Activated T-helper 2 cell treated with anti-CD3 and anti-CD28 coated beads, Interferon-gamma antibody, Interleukin-2, Interleukin-4, amounts not matched to agents 10 μg/mL and 5 μg/mL and 100 μg/mL, durations not matched to agents 14 hours and 24 hours and 36 hours (primary cell): ENCODE results near the gene FXYD1. TPM values are rescaled to one million over a fixed set of nuclear protein-coding genes. Genes with fewer than 3 reads are reported as not detected.
A peak's percentile ranks its signal among the peaks of the same experiment; 100 is the strongest.
"Not testable (repeated sequence)": the region's sequence is repeated elsewhere in the genome, so short reads cannot be mapped to it uniquely, and the experiment has no call there.

Source experiments
- DNase-seq: peaks from one replicate; pipeline ENCODE4 v3.0.0; 2021; ENCODE audit warnings: low spot score
- H3K27ac Mint-ChIP-seq: one replicate; pipeline ENCODE4 v1.8.0; 2021; ENCODE audit warnings: mixed read lengths
- H3K27me3 Mint-ChIP-seq: one replicate; pipeline ENCODE4 v1.8.0; 2021; ENCODE audit warnings: low read depth, mixed read lengths
- H3K36me3 Mint-ChIP-seq: one replicate; pipeline ENCODE4 v1.8.0; 2021; ENCODE audit warnings: low read depth, mixed read lengths
- H3K4me1 Mint-ChIP-seq: one replicate; pipeline ENCODE4 v1.8.0; 2021; ENCODE audit warnings: low read depth, mixed read lengths
- H3K4me3 Mint-ChIP-seq: one replicate; pipeline ENCODE4 v1.8.0; 2021; ENCODE audit warnings: low read depth, mild to moderate bottlenecking, moderate library complexity, mixed read lengths
- H3K9me3 Mint-ChIP-seq: one replicate; pipeline ENCODE4 v1.8.0; 2021; ENCODE audit warnings: mixed read lengths
- intact Hi-C: fragments of 100-400 bp; cut with micrococcal nuclease; formaldehyde crosslinking; loops from one replicate; pipeline ENCODE4 v1.15.1; 2023
- total RNA-seq: library from RNA; stranded (reverse); gene quantifications from 2 replicates; pipeline ENCODE4 v1.2.3, GENCODE V29; 2022

The FXYD1 gene
- total RNA-seq, 1 donor from 2014 or later: 0.71 TPM

DNA sequence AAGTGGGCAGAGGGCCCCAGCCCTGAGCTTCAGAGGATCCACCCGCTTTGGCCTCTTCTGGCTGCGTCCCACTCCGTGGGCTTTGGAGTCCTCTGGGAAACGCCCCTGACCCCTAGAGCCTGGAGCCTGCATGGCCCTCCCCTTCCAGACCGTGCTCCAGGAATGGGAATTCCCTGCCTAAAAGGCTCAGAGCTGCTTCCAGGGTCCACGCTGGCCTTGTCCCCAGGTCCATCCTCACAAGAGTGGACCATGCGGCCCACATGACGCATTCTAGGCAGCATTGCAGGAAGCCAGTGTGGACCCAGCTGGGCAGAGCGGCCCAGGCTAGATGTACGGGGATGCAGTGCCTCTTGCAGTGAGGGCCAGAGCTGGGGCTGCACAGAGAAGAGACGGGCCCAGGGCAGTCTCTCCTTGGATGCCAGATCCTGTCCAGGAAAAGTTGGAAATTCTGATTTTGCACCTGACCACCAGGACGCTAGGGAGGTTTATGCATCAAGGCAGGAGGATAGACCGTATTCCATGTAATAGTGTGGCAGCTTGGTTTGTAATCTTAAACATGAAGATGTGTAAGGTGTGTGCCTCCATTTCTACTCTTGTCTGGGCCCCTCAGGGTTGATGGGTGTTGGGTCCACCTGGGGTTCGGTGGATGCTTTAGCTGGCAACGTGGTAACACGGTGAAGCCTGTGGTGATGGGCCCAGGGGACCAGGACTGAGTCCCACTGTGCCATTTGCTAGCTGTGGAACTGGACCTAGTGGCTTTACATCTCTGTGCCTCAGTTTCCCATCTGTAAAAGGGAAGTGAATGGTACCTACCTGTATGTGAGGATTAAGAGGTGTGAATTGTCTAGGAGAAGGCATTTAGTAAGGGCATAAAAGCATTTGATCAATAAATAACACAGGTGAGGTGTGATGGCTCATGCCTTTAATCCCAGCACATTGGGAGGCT is 37.8 kb upstream of the FXYD1 start:
- no peaks in the 10 kb centered on the region for H3K9me3 Mint-ChIP-seq
- H3K27ac Mint-ChIP-seq: no peak overlapping the region
- intact Hi-C loops: no loop called here
- H3K4me3 Mint-ChIP-seq: no peak overlapping the region
- H3K4me1 Mint-ChIP-seq: no peaks in the 10 kb centered on the region
- no peak for DNase-seq
- no peaks in the 10 kb centered on the region for H3K36me3 Mint-ChIP-seq
- H3K27me3 Mint-ChIP-seq: no peaks in the 10 kb centered on the region

DNA sequence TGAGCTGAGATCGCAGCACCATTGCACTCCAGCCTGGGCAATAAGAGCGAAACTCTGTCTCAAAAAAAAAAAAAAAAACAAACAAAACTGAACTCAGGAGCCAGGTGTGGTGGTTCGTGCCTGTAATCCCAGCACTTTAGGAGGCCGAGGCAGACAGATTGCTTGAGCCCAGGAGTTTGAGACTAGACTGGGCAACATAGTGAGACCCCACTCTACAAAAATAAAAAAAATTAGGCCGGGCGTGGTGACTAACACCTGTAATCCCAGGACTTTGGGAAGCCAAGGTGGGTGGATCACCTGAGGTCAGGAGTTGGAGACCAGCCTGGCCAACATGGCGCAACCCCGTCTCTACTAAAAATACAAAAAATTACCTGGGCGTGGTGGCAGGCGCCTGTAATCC is 36.7 kb upstream of the FXYD1 start:
- H3K4me3 Mint-ChIP-seq, intact Hi-C loops, H3K27ac Mint-ChIP-seq, H3K4me1 Mint-ChIP-seq, H3K9me3 Mint-ChIP-seq, H3K27me3 Mint-ChIP-seq, H3K36me3 Mint-ChIP-seq, DNase-seq: not testable (repeated sequence)

DNA sequence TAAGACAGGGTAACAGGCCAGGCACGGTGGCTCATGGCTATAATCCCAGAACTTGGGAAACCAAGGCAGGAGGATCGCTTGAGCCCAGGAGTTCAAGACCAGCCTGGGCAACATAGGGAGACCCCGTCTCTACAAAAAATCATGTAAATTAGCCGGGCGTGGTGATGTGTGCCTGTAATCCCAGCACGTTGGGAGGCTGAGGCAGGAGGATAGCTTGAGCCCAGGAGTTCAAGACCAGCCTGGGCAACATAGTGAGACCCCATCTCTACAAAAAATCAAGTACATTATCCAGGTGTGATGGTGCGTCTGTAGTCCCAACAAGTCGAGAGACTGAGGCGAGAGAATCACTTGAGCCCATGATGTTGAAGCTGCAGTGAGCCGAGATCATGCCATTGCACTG is 35.0 kb upstream of the FXYD1 start:
- H3K27ac Mint-ChIP-seq, H3K36me3 Mint-ChIP-seq, H3K4me1 Mint-ChIP-seq, intact Hi-C loops, H3K9me3 Mint-ChIP-seq, H3K27me3 Mint-ChIP-seq, DNase-seq, H3K4me3 Mint-ChIP-seq: not testable (repeated sequence)

- DNase-seq: no peak
- Mint-ChIP-seq H3K27ac (no peak overlapping the region), H3K4me3 (no peak overlapping the region), H3K9me3 (peaks cover 7% of the 10 kb centered on the region), H3K4me1 (peaks cover 10% of the 10 kb centered on the region), H3K36me3 (no peaks in the 10 kb centered on the region), H3K27me3 (peaks cover 3% of the 10 kb centered on the region)
- intact Hi-C loops: no loop called here
Measured at GRCh38 chr19:35104361-35104760, 34.3 kb upstream of the FXYD1 start.

DNA sequence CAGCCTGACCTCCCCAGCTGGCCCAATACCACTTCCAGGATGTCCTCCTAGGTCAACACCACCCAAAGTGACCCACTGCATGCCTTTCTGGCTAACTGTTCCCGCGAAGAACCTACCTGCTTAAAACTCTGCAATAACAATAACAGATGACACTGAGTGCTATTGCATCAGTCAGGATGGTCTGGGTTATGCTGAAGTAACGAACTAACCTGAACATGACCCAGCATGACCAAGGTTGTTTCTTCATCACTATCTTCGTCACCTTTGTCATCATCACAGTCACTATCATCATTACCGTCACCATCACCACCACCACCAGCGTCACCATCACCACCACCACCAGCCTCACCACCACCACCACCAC is 33.6 kb upstream of the FXYD1 start:
- intact Hi-C loops: no loop called here
- Mint-ChIP-seq H3K36me3 (no peaks in the 10 kb centered on the region), H3K9me3 (peaks cover 7% of the 10 kb centered on the region), H3K4me3 (no peak overlapping the region), H3K27ac (no peak overlapping the region), H3K4me1 (peaks cover 10% of the 10 kb centered on the region), H3K27me3 (peaks cover 3% of the 10 kb centered on the region)
- DNase-seq: no peak

DNA sequence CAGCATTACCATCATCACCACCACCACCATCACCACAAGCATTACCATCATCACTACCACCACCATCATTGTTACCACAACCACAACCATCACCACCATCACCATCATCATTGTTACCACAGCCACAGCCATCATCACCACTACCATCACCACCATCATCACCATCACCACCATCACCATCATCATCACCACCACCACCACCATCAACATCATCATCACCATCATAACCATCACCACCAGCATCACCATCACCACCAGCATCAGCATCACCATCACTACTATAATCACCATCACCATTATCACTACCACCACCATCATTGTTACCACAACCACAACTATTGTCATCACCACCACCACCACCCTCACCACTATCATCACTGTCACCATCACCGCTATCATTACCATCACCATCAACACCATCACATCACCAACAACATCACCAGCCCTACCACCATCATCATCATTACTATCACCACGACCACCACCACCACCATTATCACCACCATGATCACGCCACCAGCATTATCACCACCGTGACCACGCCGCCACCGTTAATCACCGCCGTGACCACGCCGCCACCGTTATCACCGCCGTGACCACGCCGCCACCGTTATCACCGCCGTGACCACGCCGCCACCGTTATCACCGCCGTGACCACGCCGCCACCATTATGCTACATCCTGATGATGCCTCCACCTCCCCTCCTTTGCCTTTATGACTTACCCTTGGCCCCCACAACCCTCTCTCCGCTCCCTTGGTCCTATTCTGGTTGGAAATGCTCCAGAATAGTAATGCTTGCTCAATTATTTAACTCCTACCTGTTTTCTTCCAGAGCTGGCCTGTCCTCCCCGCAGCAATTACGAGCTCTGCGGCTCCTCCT is 33.0 kb upstream of the FXYD1 start:
- intact Hi-C loops: no loop called here
- Mint-ChIP-seq H3K27ac (peak overlapping the region; percentile 13), H3K4me3 (no peak overlapping the region), H3K27me3 (peaks cover 3% of the 10 kb centered on the region), H3K4me1 (peaks cover 10% of the 10 kb centered on the region), H3K9me3 (peaks cover 7% of the 10 kb centered on the region), H3K36me3 (no peaks in the 10 kb centered on the region)
- DNase-seq: no peak

DNA sequence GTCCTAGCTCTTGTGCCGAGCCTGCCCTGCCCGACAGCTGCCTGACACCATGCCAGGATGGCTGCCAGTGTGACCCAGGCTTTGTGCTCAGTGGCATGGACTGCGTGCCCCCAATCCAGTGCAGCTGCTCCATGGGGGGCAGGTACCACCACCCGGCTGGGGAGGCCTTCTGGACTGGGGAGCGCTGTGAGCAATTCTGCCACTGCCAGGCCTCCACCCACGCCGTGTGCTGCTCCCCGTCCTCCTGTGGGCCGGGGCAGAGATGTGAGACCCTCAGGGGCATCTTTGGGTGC is 32.4 kb upstream of the FXYD1 start:
- no peak for DNase-seq
- H3K36me3 Mint-ChIP-seq: no peaks in the 10 kb centered on the region
- H3K4me1 Mint-ChIP-seq: peaks cover 10% of the 10 kb centered on the region
- H3K9me3 Mint-ChIP-seq: peaks cover 7% of the 10 kb centered on the region
- H3K27ac Mint-ChIP-seq: peak overlapping the region; percentile 13
- peaks cover 3% of the 10 kb centered on the region for H3K27me3 Mint-ChIP-seq
- intact Hi-C loops: no loop called here
- no peak overlapping the region for H3K4me3 Mint-ChIP-seq

- Mint-ChIP-seq H3K27me3 (peaks cover 3% of the 10 kb centered on the region), H3K4me3 (no peak overlapping the region), H3K4me1 (peaks cover 10% of the 10 kb centered on the region), H3K9me3 (peaks cover 7% of the 10 kb centered on the region), H3K36me3 (no peaks in the 10 kb centered on the region), H3K27ac (no peak overlapping the region)
- intact Hi-C loops: no loop called here
- DNase-seq: no peak
Measured at GRCh38 chr19:35106898-35107541, 31.6 kb upstream of the FXYD1 start.

- intact Hi-C loops: no loop called here
- DNase-seq: no peak
- H3K36me3 Mint-ChIP-seq: no peaks in the 10 kb centered on the region
- H3K27me3 Mint-ChIP-seq: peaks cover 3% of the 10 kb centered on the region
- peaks cover 7% of the 10 kb centered on the region for H3K9me3 Mint-ChIP-seq
- H3K4me1 Mint-ChIP-seq: peaks cover 10% of the 10 kb centered on the region
- H3K27ac Mint-ChIP-seq: no peak overlapping the region
- no peak overlapping the region for H3K4me3 Mint-ChIP-seq
Measured at GRCh38 chr19:35107545-35107944, 31.1 kb upstream of the FXYD1 start.

GRCh38 chr19:35108730-35109129 is 29.9 kb upstream of the FXYD1 start:
- Mint-ChIP-seq H3K9me3 (peaks cover 7% of the 10 kb centered on the region), H3K4me3 (no peak overlapping the region), H3K27ac (no peak overlapping the region), H3K36me3 (no peaks in the 10 kb centered on the region), H3K27me3 (peaks cover 3% of the 10 kb centered on the region), H3K4me1 (peaks cover 10% of the 10 kb centered on the region)
- intact Hi-C loops: no loop called here
- no peak for DNase-seq

GRCh38 chr19:35109395-35110112 is 29.1 kb upstream of the FXYD1 start:
- Mint-ChIP-seq H3K36me3 (no peaks in the 10 kb centered on the region), H3K4me3 (no peak overlapping the region), H3K27me3 (peaks cover 3% of the 10 kb centered on the region), H3K4me1 (peaks cover 11% of the 10 kb centered on the region), H3K27ac (no peak overlapping the region), H3K9me3 (peaks cover 7% of the 10 kb centered on the region)
- DNase-seq: no peak
- intact Hi-C loops: no loop called here

DNA sequence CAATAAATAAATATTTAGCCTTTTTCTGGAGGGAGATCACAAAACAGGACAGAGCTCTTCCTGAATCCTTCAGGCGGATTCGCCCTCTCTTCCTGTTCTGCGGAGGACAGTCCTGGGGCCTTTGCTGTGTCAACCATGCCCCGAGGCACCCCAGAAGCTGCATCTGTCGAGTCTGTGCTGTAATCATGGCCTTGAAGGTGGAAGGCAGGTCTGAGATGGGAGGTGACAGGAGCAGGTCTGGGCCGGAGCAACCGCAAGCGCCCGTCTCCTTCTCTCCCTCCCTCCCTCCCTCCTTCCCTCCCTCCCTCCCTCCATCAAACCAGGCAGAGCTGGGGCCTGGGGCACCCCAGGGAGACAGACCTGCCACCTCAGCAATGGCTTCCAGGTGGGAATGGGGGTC is 27.6 kb upstream of the FXYD1 start:
- intact Hi-C loops: no loop called here
- peaks cover 13% of the 10 kb centered on the region for H3K4me1 Mint-ChIP-seq
- H3K9me3 Mint-ChIP-seq: peaks cover 7% of the 10 kb centered on the region
- H3K27ac Mint-ChIP-seq: no peak overlapping the region
- H3K36me3 Mint-ChIP-seq: no peaks in the 10 kb centered on the region
- H3K27me3 Mint-ChIP-seq: peaks cover 3% of the 10 kb centered on the region
- no peak for DNase-seq
- no peak overlapping the region for H3K4me3 Mint-ChIP-seq
